Endodermal cell (in vitro differentiated cells): ENCODE measurements around the gene C3orf85. TPM values are rescaled to one million over a fixed set of nuclear protein-coding genes. Genes with fewer than 3 reads are reported as not detected.

ENCODE experiments used
- DNase-seq: peaks from one replicate; pipeline ENCODE4 v3.0.0-alpha.2; 2017
- H3K27ac ChIP-seq: 2 replicates; pipeline ENCODE4 v1.5.1; 2013; ENCODE audit warnings: mild to moderate bottlenecking, low read depth, low read length, moderate library complexity
- H3K27me3 ChIP-seq: 2 replicates; pipeline ENCODE4 v1.6.1; 2013; ENCODE audit warnings: mild to moderate bottlenecking, low read length, moderate library complexity; ENCODE audit not compliant: insufficient read depth, control insufficient read depth, poor library complexity, severe bottlenecking
- H3K36me3 ChIP-seq: 2 replicates; pipeline ENCODE4 v1.7.0; 2013; ENCODE audit warnings: mild to moderate bottlenecking, low read length, moderate library complexity; ENCODE audit not compliant: control insufficient read depth, insufficient read depth
- H3K4me1 ChIP-seq: one replicate; pipeline ENCODE4 v1.7.0; 2013; ENCODE audit warnings: low read length; ENCODE audit not compliant: control insufficient read depth, insufficient read depth
- H3K4me3 ChIP-seq: 2 replicates; pipeline ENCODE4 v1.5.1; 2013; ENCODE audit warnings: mild to moderate bottlenecking, low read length, moderate library complexity
- H3K9ac ChIP-seq: 2 replicates; pipeline ENCODE4 v1.6.1; 2013; ENCODE audit warnings: mild to moderate bottlenecking, low read length, moderate library complexity; ENCODE audit not compliant: poor library complexity, severe bottlenecking; ENCODE audit errors: extremely low read depth
- H3K9me3 ChIP-seq: 2 replicates; pipeline ENCODE4 v1.6.1; 2013; ENCODE audit warnings: mild to moderate bottlenecking, low read length, moderate library complexity; ENCODE audit not compliant: control insufficient read depth
- H3K27ac Mint-ChIP-seq: 2 replicates; pipeline ENCODE4 v1.8.0; 2020; ENCODE audit warnings: mixed read lengths
- H3K27me3 Mint-ChIP-seq: 2 replicates; pipeline ENCODE4 v1.8.0; 2021; ENCODE audit warnings: mild to moderate bottlenecking, mixed read lengths; ENCODE audit not compliant: insufficient read depth
- H3K36me3 Mint-ChIP-seq: 2 replicates; pipeline ENCODE4 v1.8.0; 2020; ENCODE audit warnings: low read depth, mixed read lengths
- H3K4me1 Mint-ChIP-seq: 2 replicates; pipeline ENCODE4 v1.8.0; 2020; ENCODE audit warnings: mixed read lengths
- H3K4me3 Mint-ChIP-seq: 2 replicates; pipeline ENCODE4 v1.8.0; 2020; ENCODE audit warnings: mild to moderate bottlenecking, moderate library complexity, mixed read lengths
- H3K9me3 Mint-ChIP-seq: 2 replicates; pipeline ENCODE4 v1.8.0; 2020; ENCODE audit warnings: mild to moderate bottlenecking, mixed read lengths
- WGBS, 2 experiments: methylation state at CpG; one replicate each; pipeline versions ENCODE4 v1.1.5 to v1.1.7; 2013; ENCODE audit warnings: missing lambda C conversion rate in 2 of 2, mixed read lengths in 1 of 2; ENCODE audit not compliant: insufficient coverage in 1 of 2, insufficient read length in 1 of 2; 5-methylcytosine and 5-hydroxymethylcytosine counted together
- total RNA-seq, 2 donors: library from RNA; stranded (reverse); fragmentation: NEBNext Ultra II Directional in 1 of 2; extraction: Animal tissue kit (Norgen Biotek cat#: 25700) in 1 of 2; gene quantifications; 2 replicates in 1 of 2; 3 replicates in 1 of 2; pipeline ENCODE4 v1.2.1, GENCODE V29; 2021
- TF ChIP-seq, protein P1 (sequence below): fragments of 200-600 bp; sonication (generic); conservative IDR thresholded peaks from 2 replicates; pipeline ENCODE4 v1.5.0; 2021; ENCODE audit warnings: antibody characterized with exemption, mild to moderate bottlenecking

Gene C3orf85
- total RNA-seq, 2 donors from 2014 or later, result not detected

DNA sequence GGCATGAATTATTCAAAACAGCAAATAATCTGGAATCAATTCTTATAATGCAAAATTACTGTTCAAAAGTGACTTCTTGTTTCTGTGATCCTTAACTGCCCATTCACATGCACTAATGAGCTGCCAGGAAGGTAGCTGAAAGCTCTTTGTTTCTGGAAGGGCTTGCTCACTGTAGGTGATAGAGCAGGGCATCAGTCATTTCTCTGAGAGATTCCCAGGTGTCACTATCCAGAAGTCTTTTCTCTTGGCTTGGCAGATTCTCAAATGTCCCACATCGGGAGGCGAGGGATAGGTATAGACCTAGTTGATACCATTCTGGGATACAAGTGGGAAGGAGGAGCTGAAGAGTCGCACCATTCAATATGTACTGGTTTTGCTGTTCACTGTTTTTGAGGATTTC, 35.0 kb downstream of the C3orf85 start:
- Mint-ChIP-seq H3K9me3 (peaks cover 2% of the 10 kb centered on the region), H3K27me3 (no peaks in the 10 kb centered on the region), H3K4me1 (peaks cover 8% of the 10 kb centered on the region), H3K36me3 (no peaks in the 10 kb centered on the region), H3K27ac (no peak overlapping the region), H3K4me3 (no peak overlapping the region)
- Histone ChIP-seq H3K36me3 (no peaks in the 10 kb centered on the region), H3K27me3 (no peaks in the 10 kb centered on the region), H3K4me1 (no peaks in the 10 kb centered on the region), H3K9me3 (no peaks in the 10 kb centered on the region), H3K4me3 (no peak overlapping the region), H3K27ac (no peak overlapping the region), H3K9ac (no peak overlapping the region)
- TF ChIP-seq, protein P1, sequence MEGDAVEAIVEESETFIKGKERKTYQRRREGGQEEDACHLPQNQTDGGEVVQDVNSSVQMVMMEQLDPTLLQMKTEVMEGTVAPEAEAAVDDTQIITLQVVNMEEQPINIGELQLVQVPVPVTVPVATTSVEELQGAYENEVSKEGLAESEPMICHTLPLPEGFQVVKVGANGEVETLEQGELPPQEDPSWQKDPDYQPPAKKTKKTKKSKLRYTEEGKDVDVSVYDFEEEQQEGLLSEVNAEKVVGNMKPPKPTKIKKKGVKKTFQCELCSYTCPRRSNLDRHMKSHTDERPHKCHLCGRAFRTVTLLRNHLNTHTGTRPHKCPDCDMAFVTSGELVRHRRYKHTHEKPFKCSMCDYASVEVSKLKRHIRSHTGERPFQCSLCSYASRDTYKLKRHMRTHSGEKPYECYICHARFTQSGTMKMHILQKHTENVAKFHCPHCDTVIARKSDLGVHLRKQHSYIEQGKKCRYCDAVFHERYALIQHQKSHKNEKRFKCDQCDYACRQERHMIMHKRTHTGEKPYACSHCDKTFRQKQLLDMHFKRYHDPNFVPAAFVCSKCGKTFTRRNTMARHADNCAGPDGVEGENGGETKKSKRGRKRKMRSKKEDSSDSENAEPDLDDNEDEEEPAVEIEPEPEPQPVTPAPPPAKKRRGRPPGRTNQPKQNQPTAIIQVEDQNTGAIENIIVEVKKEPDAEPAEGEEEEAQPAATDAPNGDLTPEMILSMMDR, result no peak
- WGBS, 2 experiments, result 100% methylated on average over 1 to 2 of the region's 3 CpGs
- peak; percentile 61 for DNase-seq

DNA sequence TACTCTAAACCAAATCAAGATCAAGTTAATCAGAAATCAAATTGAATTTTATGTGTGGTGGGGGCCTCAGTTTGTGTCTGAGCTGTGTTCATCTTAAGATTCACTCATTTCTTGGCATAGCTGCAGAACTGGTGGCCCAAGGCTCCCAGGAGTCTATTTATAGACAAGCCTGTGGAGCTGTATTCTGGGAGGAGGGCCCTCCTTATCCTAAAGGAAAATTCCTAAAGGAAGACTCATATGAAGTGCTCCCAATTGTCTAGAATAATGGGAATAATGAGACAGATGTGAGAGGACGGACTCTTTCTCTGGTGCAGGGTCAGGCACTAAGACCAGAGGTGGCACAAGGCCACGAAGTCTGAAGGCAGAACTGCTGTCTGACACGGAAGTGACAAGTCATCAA, 38.9 kb downstream of the C3orf85 start:
- TF ChIP-seq, protein P1, result no peak
- no peaks in the 10 kb centered on the region for H3K36me3 Mint-ChIP-seq
- no peaks in the 10 kb centered on the region for H3K27me3 ChIP-seq
- peaks cover 23% of the 10 kb centered on the region for H3K4me1 Mint-ChIP-seq
- no peak overlapping the region for H3K4me3 Mint-ChIP-seq
- H3K36me3 ChIP-seq, result no peaks in the 10 kb centered on the region
- no peaks in the 10 kb centered on the region for H3K27me3 Mint-ChIP-seq
- H3K9me3 ChIP-seq, result no peaks in the 10 kb centered on the region
- WGBS, 2 experiments, result 80 to 87% methylated on average over 2 to 3 of the region's 3 CpGs
- H3K4me3 ChIP-seq, result no peak overlapping the region
- peaks cover 2% of the 10 kb centered on the region for H3K9me3 Mint-ChIP-seq
- no peak overlapping the region for H3K9ac ChIP-seq
- peaks cover 18% of the 10 kb centered on the region for H3K4me1 ChIP-seq
- DNase-seq, result no peak
- H3K27ac ChIP-seq, result no peak overlapping the region
- H3K27ac Mint-ChIP-seq, result no peak overlapping the region

DNA sequence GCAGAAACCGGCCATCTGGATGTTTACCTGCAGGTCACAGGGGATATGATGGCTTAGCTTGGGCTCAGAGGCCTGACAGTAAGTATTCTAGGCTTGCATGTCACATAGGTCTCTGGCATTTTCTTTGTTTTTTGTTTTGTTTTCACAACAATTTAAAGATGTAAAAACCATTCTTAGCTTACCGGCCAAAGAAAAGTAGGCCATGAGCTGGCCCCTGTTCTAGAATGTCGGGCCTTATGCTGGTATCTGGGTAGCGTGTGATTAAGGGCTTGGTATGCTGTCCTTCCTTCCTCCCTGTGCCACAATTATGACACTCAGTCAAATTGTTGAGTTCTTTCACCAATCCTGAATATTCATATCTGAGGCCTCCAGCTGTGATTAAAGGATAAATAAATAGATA, 40.2 kb downstream of the C3orf85 start:
- no peaks in the 10 kb centered on the region for H3K36me3 ChIP-seq
- peaks cover 20% of the 10 kb centered on the region for H3K4me1 Mint-ChIP-seq

More for the DNA sequence above, 40.2 kb downstream of the C3orf85 start:
- Histone ChIP-seq H3K4me3 (no peak overlapping the region), H3K9ac (no peak overlapping the region), H3K27me3 (no peaks in the 10 kb centered on the region), H3K9me3 (no peaks in the 10 kb centered on the region), H3K4me1 (peaks cover 18% of the 10 kb centered on the region), H3K27ac (no peak overlapping the region)
- Mint-ChIP-seq H3K9me3 (peaks cover 2% of the 10 kb centered on the region), H3K27me3 (no peaks in the 10 kb centered on the region), H3K36me3 (no peaks in the 10 kb centered on the region), H3K4me3 (no peak overlapping the region), H3K27ac (peak overlapping the region; percentile 76)
- TF ChIP-seq, protein P1, result no peak
- DNase-seq, result peak; percentile 57
- 76 to 100% methylated on average over 2 to 4 of the region's 4 CpGs for WGBS, 2 experiments
